ENCODE data around the gene ANKS1A. TPM values are rescaled to one million over a fixed set of nuclear protein-coding genes. Genes with fewer than 3 reads are reported as not detected.
A peak's percentile ranks its signal among the peaks of the same experiment; 100 is the strongest.

The ANKS1A gene
- total and polyA plus RNA-seq, 2 experiments from 2014 or later, result 3.2 to 4.4 TPM

DNA sequence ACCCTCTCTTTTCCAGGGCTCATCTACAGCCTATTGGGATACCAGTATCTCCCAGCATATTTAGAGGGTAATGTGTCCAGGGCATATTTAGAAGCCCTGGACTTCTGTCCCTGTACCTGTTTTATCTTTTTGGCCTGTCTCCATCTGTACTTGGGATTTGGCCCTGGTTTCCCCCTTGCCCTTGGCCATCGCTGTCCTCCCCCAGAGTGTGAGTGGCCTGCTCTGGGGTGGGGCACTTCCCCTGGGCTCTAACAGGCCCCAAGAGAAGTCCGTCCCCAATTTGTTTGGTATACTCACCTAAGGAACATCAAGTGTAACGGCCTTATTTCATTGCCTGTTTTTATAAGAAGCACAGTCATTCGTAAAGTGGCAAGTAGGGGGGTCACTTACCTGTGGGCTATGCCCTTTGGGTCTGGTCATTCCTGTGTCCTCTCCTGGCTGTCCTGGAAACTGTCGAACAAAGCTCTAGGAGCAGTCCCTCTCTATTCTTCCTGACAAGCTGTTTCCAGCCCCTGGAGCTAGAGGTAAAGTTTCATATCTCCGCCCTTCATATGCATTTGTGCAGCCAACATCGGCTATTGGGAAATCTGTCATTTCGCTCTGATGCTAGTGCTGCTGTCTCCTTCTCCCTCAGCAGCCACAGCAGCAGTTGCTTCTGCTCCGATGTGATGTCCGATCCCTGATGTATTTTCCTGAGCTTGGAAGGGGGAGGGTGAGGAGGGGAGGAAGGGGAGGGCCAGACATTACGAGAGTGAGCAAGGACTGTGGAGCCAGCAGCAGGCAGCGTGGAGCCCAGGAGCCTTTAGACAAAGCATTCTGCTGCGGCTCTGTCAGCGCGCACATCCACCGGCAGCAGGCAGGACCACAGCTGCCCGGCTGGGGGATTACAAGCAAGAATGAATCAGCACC is 168.6 kb downstream of the ANKS1A start:
- in situ Hi-C loops (cut with MboI), result no loop called here
- 60 to 64% methylated on average over 17 of the region's 17 CpGs for WGBS, 2 experiments (ENCODE audit: low coverage in 1 of 2, low lambda C conversion rate in 2 of 2, missing lambda C conversion rate in 2 of 2)

GRCh38 chr6:35058358-35058675 is 169.3 kb downstream of the ANKS1A start:
- Histone ChIP-seq H3K9me2 (ENCODE audit: insufficient read depth) (no peaks in the 10 kb centered on the region), H3K79me2 (ENCODE audit: insufficient read depth) (no peaks in the 10 kb centered on the region), H3K4me1 (ENCODE audit: insufficient read depth) (0 out of 2 replicates have a peak, but pooled peaks cover 4% of the 10 kb centered on the region), H4K20me1 (ENCODE audit: insufficient read depth) (no peaks in the 10 kb centered on the region), H2AFZ (no peak overlapping the region), H3F3A (ENCODE audit: insufficient read depth) (no peaks in the 10 kb centered on the region), H3K27ac (no peak overlapping the region), H3K9ac (no peak overlapping the region), H3K4me2 (ENCODE audit: unreplicated experiment) (no peak overlapping the region), H3K4me3 (no peak overlapping the region), H3K36me3 (ENCODE audit: low read depth) (no peaks in the 10 kb centered on the region), H3K27me3 (replicated peaks; ENCODE audit: insufficient read depth) (no peaks in the 10 kb centered on the region), H3K9me3 (ENCODE audit: low read depth) (no peaks in the 10 kb centered on the region)
- TF ChIP-seq EZH2 (IDR thresholded peaks at IDR 0.05; ENCODE audit: insufficient read depth, poor library complexity, severe bottlenecking) (no peak), EZH2phosphoT487 (IDR thresholded peaks at IDR 0.05; ENCODE audit: insufficient read depth, low read depth) (no peak)
- in situ Hi-C loops (cut with MboI), result no loop called here
- no peak for DNase-seq
- 79 to 89% methylated on average over 9 to 10 of the region's 10 CpGs for WGBS, 2 experiments (ENCODE audit: low coverage in 1 of 2, low lambda C conversion rate in 2 of 2, missing lambda C conversion rate in 2 of 2)

More for the DNA sequence above, 168.6 kb downstream of the ANKS1A start:
- Histone ChIP-seq H2AFZ (no peak overlapping the region), H3K27me3 (replicated peaks; ENCODE audit: insufficient read depth) (no peaks in the 10 kb centered on the region), H3F3A (ENCODE audit: insufficient read depth) (no peaks in the 10 kb centered on the region), H3K36me3 (ENCODE audit: low read depth) (no peaks in the 10 kb centered on the region), H3K9me3 (ENCODE audit: low read depth) (no peaks in the 10 kb centered on the region), H3K4me1 (ENCODE audit: insufficient read depth) (0 out of 2 replicates have a peak, but pooled peaks cover 4% of the 10 kb centered on the region), H4K20me1 (ENCODE audit: insufficient read depth) (no peaks in the 10 kb centered on the region), H3K9me2 (ENCODE audit: insufficient read depth) (no peaks in the 10 kb centered on the region), H3K4me3 (no peak overlapping the region), H3K9ac (no peak overlapping the region), H3K27ac (no peak overlapping the region), H3K4me2 (ENCODE audit: unreplicated experiment) (no peak overlapping the region), H3K79me2 (ENCODE audit: insufficient read depth) (no peaks in the 10 kb centered on the region)
- peak; percentile 17 for DNase-seq
- TF ChIP-seq EZH2 (IDR thresholded peaks at IDR 0.05; ENCODE audit: insufficient read depth, poor library complexity, severe bottlenecking) (no peak), EZH2phosphoT487 (IDR thresholded peaks at IDR 0.05; ENCODE audit: insufficient read depth, low read depth) (no peak)

GRCh38 chr6:35058865-35059522 is 169.9 kb downstream of the ANKS1A start:
- Histone ChIP-seq H3K9me2 (ENCODE audit: insufficient read depth) (no peaks in the 10 kb centered on the region), H3K79me2 (ENCODE audit: insufficient read depth) (no peaks in the 10 kb centered on the region), H4K20me1 (ENCODE audit: insufficient read depth) (no peaks in the 10 kb centered on the region), H3K9ac (no peak overlapping the region), H3F3A (ENCODE audit: insufficient read depth) (no peaks in the 10 kb centered on the region), H3K4me3 (no peak overlapping the region), H3K27ac (no peak overlapping the region), H3K4me2 (ENCODE audit: unreplicated experiment) (no peak overlapping the region), H3K36me3 (ENCODE audit: low read depth) (no peaks in the 10 kb centered on the region), H3K4me1 (ENCODE audit: insufficient read depth) (0 out of 2 replicates have a peak, but pooled peaks cover 4% of the 10 kb centered on the region), H2AFZ (no peak overlapping the region), H3K27me3 (replicated peaks; ENCODE audit: insufficient read depth) (no peaks in the 10 kb centered on the region), H3K9me3 (ENCODE audit: low read depth) (no peaks in the 10 kb centered on the region)
- WGBS, 2 experiments (ENCODE audit: low coverage in 1 of 2, low lambda C conversion rate in 2 of 2, missing lambda C conversion rate in 2 of 2), result 72 to 76% methylated on average over 21 of the region's 21 CpGs
- TF ChIP-seq EZH2phosphoT487 (IDR thresholded peaks at IDR 0.05; ENCODE audit: insufficient read depth, low read depth), result no peak
- no peak for TF ChIP-seq EZH2 (IDR thresholded peaks at IDR 0.05; ENCODE audit: insufficient read depth, poor library complexity, severe bottlenecking)
- in situ Hi-C loops (cut with MboI), result no loop called here
- no peak for DNase-seq

DNA sequence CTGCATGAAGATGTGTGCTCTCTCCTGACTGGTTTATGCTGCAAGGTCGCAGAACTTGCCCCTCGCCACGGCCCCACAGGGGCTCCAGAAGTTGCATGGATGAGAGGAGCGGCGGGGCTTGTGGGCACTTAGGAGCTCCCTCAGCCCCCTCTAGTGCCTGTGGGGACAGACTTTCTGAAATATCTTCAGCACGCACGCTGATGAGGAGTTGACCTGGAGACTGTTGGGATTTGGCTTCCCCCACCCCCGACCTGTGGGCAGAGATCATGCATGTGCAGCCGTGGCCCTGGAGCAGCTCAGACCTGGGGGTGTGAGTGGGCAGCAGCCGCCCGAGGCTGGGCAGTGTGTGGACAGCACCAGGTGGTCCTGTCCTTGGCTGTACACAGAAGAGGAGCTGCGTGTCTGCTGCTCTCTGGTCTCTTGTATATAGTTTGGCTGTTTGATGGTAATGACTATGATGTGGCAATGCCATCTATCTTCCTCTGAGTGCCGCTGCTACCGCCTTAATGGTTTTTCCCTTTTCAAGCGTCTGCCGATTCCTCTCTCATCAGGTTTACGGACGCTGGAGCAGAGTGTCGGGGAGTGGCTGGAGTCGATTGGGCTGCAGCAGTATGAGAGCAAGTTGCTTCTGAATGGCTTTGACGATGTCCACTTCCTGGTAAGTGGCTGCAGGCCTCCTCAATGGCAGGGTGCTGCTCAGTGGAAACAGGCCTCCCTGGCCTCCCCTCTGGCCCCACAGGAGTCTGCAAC is 170.7 kb downstream of the ANKS1A start:
- Histone ChIP-seq H3K27me3 (replicated peaks; ENCODE audit: insufficient read depth) (no peaks in the 10 kb centered on the region), H3K9me3 (ENCODE audit: low read depth) (no peaks in the 10 kb centered on the region), H3K4me1 (ENCODE audit: insufficient read depth) (0 out of 2 replicates have a peak, but pooled peaks cover 4% of the 10 kb centered on the region), H3F3A (ENCODE audit: insufficient read depth) (no peaks in the 10 kb centered on the region), H3K79me2 (ENCODE audit: insufficient read depth) (no peaks in the 10 kb centered on the region), H3K9ac (no peak overlapping the region), H3K4me3 (no peak overlapping the region), H3K36me3 (ENCODE audit: low read depth) (no peaks in the 10 kb centered on the region), H2AFZ (no peak overlapping the region), H3K27ac (no peak overlapping the region), H3K4me2 (ENCODE audit: unreplicated experiment) (no peak overlapping the region), H4K20me1 (ENCODE audit: insufficient read depth) (no peaks in the 10 kb centered on the region), H3K9me2 (ENCODE audit: insufficient read depth) (no peaks in the 10 kb centered on the region)
- WGBS, 2 experiments (ENCODE audit: low coverage in 1 of 2, low lambda C conversion rate in 2 of 2, missing lambda C conversion rate in 2 of 2), result 64 to 70% methylated on average over 17 to 20 of the region's 21 CpGs
- in situ Hi-C loops (cut with MboI), result no loop called here
- peak; percentile 34 for DNase-seq
- TF ChIP-seq EZH2 (IDR thresholded peaks at IDR 0.05; ENCODE audit: insufficient read depth, poor library complexity, severe bottlenecking) (no peak), EZH2phosphoT487 (IDR thresholded peaks at IDR 0.05; ENCODE audit: insufficient read depth, low read depth) (no peak)
